H9 (cell line): ENCODE results near the gene TRIM67. TPM values are rescaled to one million over a fixed set of nuclear protein-coding genes. Genes with fewer than 3 reads are reported as not detected.

ENCODE experiments used
- DNase-seq: peaks from one replicate; pipeline ENCODE4 v3.0.0-alpha.2; 2017
- H2AFZ ChIP-seq: one replicate; pipeline ENCODE4 v1.6.1; 2013; ENCODE audit warnings: mild to moderate bottlenecking, low read length, control low read depth, moderate library complexity
- H2AK5ac ChIP-seq: 2 replicates; pipeline ENCODE4 v1.6.1; 2013; ENCODE audit warnings: low read length, control low read depth, mixed read lengths; ENCODE audit not compliant: insufficient read length
- H2BK120ac ChIP-seq: one replicate; pipeline ENCODE4 v1.6.1; 2013; ENCODE audit warnings: low read depth, mild to moderate bottlenecking, low read length, control low read depth, inconsistent platforms; ENCODE audit not compliant: poor library complexity, severe bottlenecking
- H2BK12ac ChIP-seq: 2 replicates; pipeline ENCODE4 v1.6.1; 2013; ENCODE audit warnings: low read length, control low read depth, mixed read lengths, low read depth; ENCODE audit not compliant: insufficient read length
- H2BK15ac ChIP-seq: 2 replicates; pipeline ENCODE4 v1.6.1; 2013; ENCODE audit warnings: low read depth, low read length, control low read depth
- H2BK20ac ChIP-seq: one replicate; pipeline ENCODE4 v1.6.1; 2013; ENCODE audit warnings: low read depth, mild to moderate bottlenecking, low read length, control low read depth, inconsistent platforms; ENCODE audit not compliant: poor library complexity, severe bottlenecking
- H2BK5ac ChIP-seq: 2 replicates; pipeline ENCODE4 v1.6.1; 2013; ENCODE audit warnings: low read length, control low read depth, mixed read lengths; ENCODE audit not compliant: insufficient read length
- H3K14ac ChIP-seq: 2 replicates; pipeline ENCODE4 v1.6.1; 2013; ENCODE audit warnings: low read length, control low read depth; ENCODE audit not compliant: insufficient read depth
- H3K18ac ChIP-seq: 2 replicates; pipeline ENCODE4 v1.6.1; 2013; ENCODE audit warnings: low read depth, mild to moderate bottlenecking, mixed read lengths, low read length, control low read depth; ENCODE audit not compliant: insufficient read length
- H3K23ac ChIP-seq: 2 replicates; pipeline ENCODE4 v1.6.1; 2013; ENCODE audit warnings: low read length, control low read depth, mixed read lengths, low read depth; ENCODE audit not compliant: insufficient read length
- H3K23me2 ChIP-seq: 2 replicates; pipeline ENCODE4 v1.6.1; 2013; ENCODE audit warnings: low read depth, mild to moderate bottlenecking, mixed read lengths, low read length, control low read depth; ENCODE audit not compliant: insufficient read length, poor library complexity, severe bottlenecking
- H3K27ac ChIP-seq: 2 replicates; pipeline ENCODE4 v1.5.1; 2013; ENCODE audit warnings: low read length, control low read depth, mixed read lengths, low read depth; ENCODE audit not compliant: insufficient read length
- H3K27me3 ChIP-seq: 2 replicates; pipeline ENCODE4 v1.6.1; 2013; ENCODE audit warnings: low read length, control low read depth, inconsistent platforms; ENCODE audit not compliant: insufficient read depth
- H3K4ac ChIP-seq: 2 replicates; pipeline ENCODE4 v1.6.1; 2013; ENCODE audit warnings: low read depth, mild to moderate bottlenecking, control low read depth, inconsistent platforms, low read length, moderate library complexity
- H3K4me1 ChIP-seq: 2 replicates; pipeline ENCODE4 v1.6.1; 2013; ENCODE audit warnings: low read length, control low read depth, inconsistent platforms; ENCODE audit not compliant: insufficient read depth
- H3K4me2 ChIP-seq: 2 replicates; pipeline ENCODE4 v1.6.1; 2013; ENCODE audit warnings: low read length, control low read depth, mixed read lengths; ENCODE audit not compliant: insufficient read length, insufficient read depth
- H3K56ac ChIP-seq: 2 replicates; pipeline ENCODE4 v1.6.1; 2013; ENCODE audit warnings: low read depth, mild to moderate bottlenecking, mixed read lengths, low read length, control low read depth; ENCODE audit not compliant: insufficient read length
- H3K79me1 ChIP-seq: 2 replicates; pipeline ENCODE4 v1.6.1; 2013; ENCODE audit warnings: low read depth, mild to moderate bottlenecking, moderate library complexity, low read length, control low read depth, inconsistent platforms; ENCODE audit not compliant: insufficient read depth, poor library complexity, severe bottlenecking
- H3K79me2 ChIP-seq: 2 replicates; pipeline ENCODE4 v1.6.1; 2013; ENCODE audit warnings: low read length, control low read depth, inconsistent platforms; ENCODE audit not compliant: insufficient read depth
- H3K9ac ChIP-seq: 2 replicates; pipeline ENCODE4 v1.6.1; 2013; ENCODE audit warnings: low read length, control low read depth, mixed read lengths; ENCODE audit not compliant: insufficient read length; ENCODE audit errors: extremely low read depth
- H3K9me3 ChIP-seq: one replicate; pipeline ENCODE4 v1.6.1; 2013; ENCODE audit warnings: low read depth, low read length, inconsistent platforms; ENCODE audit not compliant: control insufficient read depth
- H3T11ph ChIP-seq: one replicate; pipeline ENCODE4 v1.6.1; 2013; ENCODE audit warnings: mild to moderate bottlenecking, low read length, control low read depth, inconsistent platforms
- H4K20me1 ChIP-seq: one replicate; pipeline ENCODE4 v1.6.1; 2013; ENCODE audit not compliant: control insufficient read depth, insufficient read length, insufficient read depth
- H4K5ac ChIP-seq: 2 replicates; pipeline ENCODE4 v1.6.1; 2013; ENCODE audit warnings: low read depth, mild to moderate bottlenecking, mixed read lengths, low read length, control low read depth; ENCODE audit not compliant: insufficient read length
- H4K8ac ChIP-seq: replicated peaks from 2 replicates; pipeline ENCODE4 v1.6.1; 2013; ENCODE audit warnings: low read length, control low read depth, mixed read lengths, low read depth; ENCODE audit not compliant: insufficient read length
- H4K91ac ChIP-seq: 2 replicates; pipeline ENCODE4 v1.6.1; 2013; ENCODE audit warnings: low read depth, mild to moderate bottlenecking, moderate library complexity, mixed read lengths, low read length, control low read depth; ENCODE audit not compliant: insufficient read length
- H3K27ac Mint-ChIP-seq, 3 experiments: 2 replicates in 2 of 3; 3 replicates in 1 of 3; pipeline ENCODE4 v1.8.0; 2020 to 2021; ENCODE audit warnings: mixed read lengths in 3 of 3, mild to moderate bottlenecking in 1 of 3, moderate library complexity in 1 of 3
- H3K27me3 Mint-ChIP-seq: 2 replicates; pipeline ENCODE4 v1.8.0; 2021; ENCODE audit warnings: low read depth, mild to moderate bottlenecking, moderate library complexity, mixed read lengths
- H3K36me3 Mint-ChIP-seq, 3 experiments: 2 replicates in 2 of 3; 3 replicates in 1 of 3; pipeline ENCODE4 v1.8.0; 2020 to 2021; ENCODE audit warnings: low read depth in 3 of 3, mixed read lengths in 3 of 3; ENCODE audit not compliant: insufficient read depth in 1 of 3
- H3K4me1 Mint-ChIP-seq, 2 experiments: 2 replicates each; pipeline ENCODE4 v1.8.0; 2020; ENCODE audit warnings: mixed read lengths in 2 of 2
- H3K4me3 Mint-ChIP-seq, 2 experiments: 2 replicates in 1 of 2; 3 replicates in 1 of 2; pipeline ENCODE4 v1.8.0; 2020 to 2021; ENCODE audit warnings: mild to moderate bottlenecking in 2 of 2, mixed read lengths in 2 of 2, moderate library complexity in 1 of 2
- H3K9me3 Mint-ChIP-seq, 2 experiments: 2 replicates in 1 of 2; 3 replicates in 1 of 2; pipeline ENCODE4 v1.8.0; 2020; ENCODE audit warnings: mild to moderate bottlenecking in 2 of 2, mixed read lengths in 2 of 2, moderate library complexity in 1 of 2
- CTCF ChIP-seq: fragments of 200-600 bp; sonication (generic); conservative IDR thresholded peaks from 3 replicates; pipeline ENCODE4 v1.8.0; 2021; ENCODE audit warnings: antibody characterized with exemption, mild to moderate bottlenecking
- WGBS: extraction: QIAGEN DNeasy Blood & Tissue Kit; methylation state at CpG from one replicate; pipeline ENCODE4 v1.1.7; 2013; ENCODE audit warnings: missing lambda C conversion rate, low lambda C conversion rate, mixed read lengths; ENCODE audit not compliant: insufficient read length; ENCODE audit errors: extremely low coverage; 5-methylcytosine and 5-hydroxymethylcytosine counted together
- total RNA-seq: library from RNA; stranded (reverse); gene quantifications from 2 replicates; pipeline ENCODE4 v1.2.1, GENCODE V29; 2021

The TRIM67 gene
- total RNA-seq, 1 experiment from 2014 or later = not detected

- Histone ChIP-seq H4K20me1 (no peaks in the 10 kb centered on the region), H3K9ac (no peak overlapping the region), H4K8ac (no peak overlapping the region), H3K27me3 (peaks cover 38% of the 10 kb centered on the region), H3K4me2 (no peak overlapping the region), H2BK20ac (no peak overlapping the region), H3K23ac (no peak overlapping the region), H3K79me1 (no peaks in the 10 kb centered on the region), H3T11ph (no peak overlapping the region), H3K79me2 (no peaks in the 10 kb centered on the region), H3K9me3 (no peaks in the 10 kb centered on the region), H3K27ac (no peak overlapping the region), H3K4me1 (no peaks in the 10 kb centered on the region), H2BK5ac (no peak overlapping the region), H3K23me2 (no peaks in the 10 kb centered on the region), H4K91ac (no peak overlapping the region), H2AK5ac (no peak overlapping the region), H2AFZ (no peak overlapping the region), H2BK15ac (no peak overlapping the region), H4K5ac (no peak overlapping the region), H2BK120ac (no peak overlapping the region), H2BK12ac (no peak overlapping the region), H3K18ac (no peak overlapping the region), H3K14ac (no peak overlapping the region), H3K4ac (no peak overlapping the region), H3K56ac (no peak overlapping the region)
- H3K36me3 Mint-ChIP-seq = peaks cover 0 to 3% (median 0%) of the 10 kb centered on the region in 3 experiments; a peak in 2 of 7 replicates
- TF ChIP-seq CTCF = no peak
- no peak for DNase-seq
- H3K27me3 Mint-ChIP-seq = peaks cover 82% of the 10 kb centered on the region
- no CpG with 5 or more reads among the region's 6 CpGs for WGBS
- no peak overlapping the region for H3K27ac Mint-ChIP-seq
- H3K4me1 Mint-ChIP-seq = peaks cover 15 to 22% of the 10 kb centered on the region in 2 experiments
- H3K9me3 Mint-ChIP-seq = no peaks in the 10 kb centered on the region; a peak in 1 of 5 replicates
- no peak overlapping the region for H3K4me3 Mint-ChIP-seq
These were observed 56.2 kb downstream of the TRIM67 start for GRCh38 chr1:231218078-231218477.
